Breast epithelium (tissue), 3 donors: ENCODE results near the gene MORN1.

Source experiments
- POLR2AphosphoS5 ChIP-seq, 3 donors: sonication (generic); formaldehyde crosslinking; IDR thresholded peaks; one replicate each; pipeline ENCODE4 v1.6.1; 2017; ENCODE audit warnings: antibody characterized with exemption in 3 of 3
- TF ChIP-seq, protein P1 (sequence below), 3 donors: fragments of 450-650 bp; IDR thresholded peaks; one replicate each; pipeline ENCODE4 v1.5.1; 2016 to 2017; ENCODE audit warnings: antibody characterized with exemption in 3 of 3, mild to moderate bottlenecking in 3 of 3, moderate library complexity in 3 of 3

DNA sequence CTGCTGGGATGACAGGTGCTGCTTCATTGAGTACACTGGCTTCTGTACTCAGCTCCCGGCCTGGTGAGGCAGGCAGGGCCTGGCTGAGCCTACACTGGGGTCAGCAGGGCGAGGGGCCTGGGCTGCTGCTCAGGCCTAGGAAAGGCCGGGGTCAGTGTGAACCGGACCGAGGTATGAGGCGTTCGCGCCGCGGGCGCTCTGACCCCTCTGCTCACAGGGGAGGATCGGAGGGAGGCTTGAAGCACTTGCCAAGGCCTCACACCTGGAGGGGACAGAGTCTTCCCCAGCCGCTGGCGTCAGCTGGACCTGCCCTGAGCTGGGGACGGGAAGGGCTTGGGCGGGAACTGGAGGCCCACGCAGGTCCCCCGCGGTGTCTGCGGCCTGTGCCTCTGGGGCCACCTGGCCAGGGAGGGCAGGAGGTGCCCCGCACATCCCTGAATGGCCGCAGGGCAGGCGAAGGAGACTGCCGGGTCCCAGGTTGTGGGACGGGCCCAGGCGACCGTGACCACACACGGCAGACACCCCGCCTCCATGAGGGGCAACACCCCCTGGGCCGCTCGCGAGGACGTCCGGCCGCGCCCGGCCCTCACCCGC, 20.5 kb upstream of the MORN1 start:
- TF ChIP-seq, protein P1, sequence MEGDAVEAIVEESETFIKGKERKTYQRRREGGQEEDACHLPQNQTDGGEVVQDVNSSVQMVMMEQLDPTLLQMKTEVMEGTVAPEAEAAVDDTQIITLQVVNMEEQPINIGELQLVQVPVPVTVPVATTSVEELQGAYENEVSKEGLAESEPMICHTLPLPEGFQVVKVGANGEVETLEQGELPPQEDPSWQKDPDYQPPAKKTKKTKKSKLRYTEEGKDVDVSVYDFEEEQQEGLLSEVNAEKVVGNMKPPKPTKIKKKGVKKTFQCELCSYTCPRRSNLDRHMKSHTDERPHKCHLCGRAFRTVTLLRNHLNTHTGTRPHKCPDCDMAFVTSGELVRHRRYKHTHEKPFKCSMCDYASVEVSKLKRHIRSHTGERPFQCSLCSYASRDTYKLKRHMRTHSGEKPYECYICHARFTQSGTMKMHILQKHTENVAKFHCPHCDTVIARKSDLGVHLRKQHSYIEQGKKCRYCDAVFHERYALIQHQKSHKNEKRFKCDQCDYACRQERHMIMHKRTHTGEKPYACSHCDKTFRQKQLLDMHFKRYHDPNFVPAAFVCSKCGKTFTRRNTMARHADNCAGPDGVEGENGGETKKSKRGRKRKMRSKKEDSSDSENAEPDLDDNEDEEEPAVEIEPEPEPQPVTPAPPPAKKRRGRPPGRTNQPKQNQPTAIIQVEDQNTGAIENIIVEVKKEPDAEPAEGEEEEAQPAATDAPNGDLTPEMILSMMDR (IDR thresholded peaks at IDR 0.05): no peak
- no peak for TF ChIP-seq POLR2AphosphoS5 (IDR thresholded peaks at IDR 0.05)
